ENCODE measurements around the gene MAGEF1.

Gene MAGEF1

DNA sequence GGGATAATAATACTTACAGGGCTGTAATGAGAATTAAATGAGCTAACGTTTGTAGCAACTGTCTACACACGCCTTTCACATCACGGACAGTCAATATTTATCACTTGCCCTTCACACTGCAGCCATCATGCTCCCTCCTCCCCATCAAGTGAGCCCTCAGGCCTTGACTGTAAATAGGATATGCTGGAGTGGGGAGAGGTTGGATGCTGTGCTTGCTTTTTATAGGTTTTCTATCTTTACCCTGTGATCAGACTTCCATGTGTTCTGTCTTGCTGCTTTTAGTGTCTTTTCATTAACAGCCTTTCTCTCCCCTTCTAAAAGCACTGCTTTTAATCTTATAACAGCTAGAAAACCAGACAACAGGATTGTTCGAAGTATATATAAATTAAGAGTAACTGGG lies 12.8 kb upstream of the MAGEF1 start:
- DNase-seq = no peak

DNA sequence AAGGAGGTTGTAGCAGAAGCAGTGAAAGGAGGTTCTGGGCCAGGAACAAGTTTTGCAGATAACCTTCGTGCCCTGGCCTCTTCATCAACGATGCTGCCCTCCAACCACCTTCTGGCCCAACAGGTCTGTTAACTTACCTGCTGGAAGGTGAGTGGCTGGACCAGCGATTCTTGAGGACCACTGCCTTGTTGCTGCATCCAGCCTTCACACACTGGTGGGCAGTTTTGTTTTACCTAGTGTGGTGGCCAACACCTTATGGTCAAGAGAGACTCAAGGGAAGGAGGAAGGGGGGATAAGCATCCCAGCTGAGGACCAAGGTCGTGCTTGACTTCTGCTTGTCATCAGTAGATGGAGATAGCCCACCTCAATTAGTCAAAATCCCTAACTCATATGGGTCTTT lies 7.8 kb upstream of the MAGEF1 start:
- no peak for DNase-seq

DNA sequence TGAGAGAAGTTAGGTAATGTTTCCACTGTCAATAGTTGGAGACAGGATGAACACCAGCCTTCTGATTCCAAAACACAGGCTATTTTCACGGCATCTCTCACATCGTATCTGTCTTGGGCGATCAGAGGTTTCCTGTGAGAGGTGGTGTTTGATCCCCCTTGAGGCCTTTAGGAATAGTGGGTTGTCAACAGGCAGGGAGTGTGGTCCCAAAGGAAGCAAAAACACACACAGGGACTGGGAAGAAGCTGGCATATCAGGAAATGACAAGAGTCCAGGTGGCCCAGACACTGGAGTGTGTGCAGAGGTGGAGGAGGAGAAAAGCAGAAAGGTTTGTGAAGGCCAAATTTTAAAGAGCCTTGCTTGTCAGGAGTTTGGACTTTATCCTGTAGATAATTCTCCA lies 6.6 kb upstream of the MAGEF1 start:
- DNase-seq = no peak

DNA sequence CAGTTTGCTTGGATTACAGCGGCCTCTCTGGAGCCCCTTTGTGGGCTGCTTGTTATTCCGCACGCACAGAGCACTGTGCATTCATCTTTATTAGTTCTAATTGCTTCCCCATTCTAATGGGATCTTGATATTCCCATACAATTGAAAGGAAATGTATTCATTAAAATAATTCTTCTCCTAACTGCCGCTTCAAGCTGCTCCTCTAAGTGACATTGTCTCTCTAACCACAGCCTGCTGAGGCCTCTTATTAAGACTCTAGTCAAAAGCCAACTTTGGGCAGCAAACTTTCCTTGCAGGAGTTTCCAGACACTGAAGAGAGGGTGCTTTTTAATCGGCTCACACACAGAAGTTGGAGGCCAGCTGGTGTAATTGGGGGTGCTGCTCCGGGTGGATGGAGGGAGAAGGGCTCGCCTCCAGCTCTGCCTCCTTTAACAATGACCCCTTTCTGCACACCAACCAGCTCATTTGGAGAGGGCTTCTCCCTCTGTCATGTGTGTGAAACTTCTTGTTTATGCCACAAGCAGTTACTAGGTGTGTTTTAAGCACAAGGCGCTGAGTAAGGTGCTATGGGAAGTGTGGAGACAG lies 5.6 kb upstream of the MAGEF1 start:
- no peak for DNase-seq

DNA sequence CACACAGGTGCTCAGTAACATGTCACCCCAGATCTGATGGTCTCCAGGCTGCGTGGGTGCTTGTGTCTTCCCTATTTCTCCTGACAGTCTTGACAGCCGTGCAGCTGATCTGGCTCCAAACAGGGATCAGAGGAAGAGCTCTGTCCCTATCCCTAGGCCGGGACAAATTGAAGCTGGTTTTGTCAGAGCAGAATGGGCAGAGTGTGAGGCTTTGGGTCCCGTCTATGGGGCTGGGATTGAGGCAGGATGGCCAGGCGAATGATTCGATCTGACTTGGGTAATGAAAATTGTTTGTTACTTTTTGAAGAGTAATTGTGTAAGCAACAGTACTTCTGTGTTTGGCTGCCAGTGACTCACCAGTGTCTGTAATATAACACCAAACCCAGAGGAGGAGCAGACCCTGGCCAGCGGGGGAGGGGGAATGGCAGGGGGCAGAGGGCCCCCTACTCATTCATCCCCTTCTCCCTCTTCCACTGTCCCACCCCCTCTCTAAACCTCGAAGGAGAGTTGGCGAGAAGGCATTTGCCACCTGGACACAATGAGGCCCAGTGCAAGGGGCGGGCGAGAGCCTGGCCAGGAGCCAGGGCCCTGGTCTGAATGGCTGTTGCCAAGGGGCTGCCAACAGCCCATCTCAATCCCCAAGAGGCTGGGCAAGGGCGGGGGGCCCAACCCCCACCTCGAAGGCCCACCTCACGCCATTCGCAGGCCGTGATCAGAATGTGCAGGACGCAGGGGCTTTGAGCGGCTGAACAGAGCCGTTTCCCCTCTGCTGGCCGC lies 4.9 kb upstream of the MAGEF1 start:
- DNase-seq = peak; percentile 21

DNA sequence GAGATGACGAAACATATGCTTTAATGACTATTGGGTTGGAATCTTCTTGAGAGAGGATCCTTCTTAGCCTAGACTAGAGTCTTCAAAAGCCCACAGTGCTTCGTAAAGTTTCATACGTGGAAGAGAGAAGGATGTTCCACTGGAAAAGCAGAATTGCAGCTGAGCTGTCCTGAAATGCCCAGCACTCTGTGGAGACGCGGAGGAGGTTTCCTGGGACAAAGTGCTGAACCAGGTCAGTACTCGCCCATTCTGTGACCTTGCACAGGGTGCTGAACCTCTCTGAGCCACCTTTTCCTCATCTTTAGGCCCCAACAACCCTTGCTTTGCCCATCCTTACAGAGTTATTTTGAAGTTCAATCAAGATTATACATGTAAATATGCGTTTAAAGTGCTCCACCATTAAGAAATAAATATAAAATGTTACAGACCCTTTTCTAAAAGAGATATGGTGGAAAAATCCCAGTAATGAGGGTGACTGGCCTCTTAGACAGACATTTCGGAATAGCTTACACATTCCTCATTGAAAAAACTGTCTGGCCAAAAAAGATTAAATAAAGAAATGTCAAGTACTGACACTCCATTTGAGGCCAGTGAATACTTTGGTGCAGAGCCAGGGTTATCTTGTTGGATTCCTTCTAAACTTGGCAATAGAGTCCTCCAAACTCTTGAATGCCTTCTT lies 4.2 kb upstream of the MAGEF1 start:
- no peak for DNase-seq

DNA sequence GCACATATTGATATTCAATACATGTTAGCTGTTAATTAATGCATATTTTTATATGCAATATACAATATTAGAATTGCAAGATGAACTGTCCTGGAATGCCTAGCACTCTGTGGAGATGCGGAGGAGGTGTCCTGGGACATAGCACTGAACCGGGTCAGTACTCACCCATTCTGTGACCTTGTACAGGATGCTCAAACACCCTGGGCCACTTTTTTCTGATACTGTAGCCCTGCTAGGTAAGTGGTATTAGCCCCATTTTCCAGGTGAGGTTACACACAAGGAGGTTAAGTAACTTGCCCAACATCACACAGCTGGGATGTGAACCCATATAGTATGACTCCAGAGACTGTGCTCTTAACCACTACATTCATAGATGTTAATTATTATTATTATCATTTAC lies 1.7 kb upstream of the MAGEF1 start:
- DNase-seq = no peak

DNA sequence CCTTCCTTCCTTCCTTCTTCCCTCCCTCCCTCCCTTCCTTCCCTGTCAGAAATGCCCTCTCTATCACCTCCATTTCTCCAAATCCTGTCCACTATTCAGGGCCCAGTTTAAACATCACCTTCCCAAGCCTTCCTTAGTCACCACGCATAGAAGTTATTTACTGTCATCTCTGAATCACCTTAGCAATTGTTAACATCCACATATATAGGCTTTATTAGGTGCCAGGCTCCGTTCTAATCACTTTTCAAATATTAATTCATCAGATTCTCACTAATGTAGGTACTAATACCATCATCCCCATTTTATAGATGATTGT lies 1.1 kb upstream of the MAGEF1 start:
- no peak for DNase-seq

DNA sequence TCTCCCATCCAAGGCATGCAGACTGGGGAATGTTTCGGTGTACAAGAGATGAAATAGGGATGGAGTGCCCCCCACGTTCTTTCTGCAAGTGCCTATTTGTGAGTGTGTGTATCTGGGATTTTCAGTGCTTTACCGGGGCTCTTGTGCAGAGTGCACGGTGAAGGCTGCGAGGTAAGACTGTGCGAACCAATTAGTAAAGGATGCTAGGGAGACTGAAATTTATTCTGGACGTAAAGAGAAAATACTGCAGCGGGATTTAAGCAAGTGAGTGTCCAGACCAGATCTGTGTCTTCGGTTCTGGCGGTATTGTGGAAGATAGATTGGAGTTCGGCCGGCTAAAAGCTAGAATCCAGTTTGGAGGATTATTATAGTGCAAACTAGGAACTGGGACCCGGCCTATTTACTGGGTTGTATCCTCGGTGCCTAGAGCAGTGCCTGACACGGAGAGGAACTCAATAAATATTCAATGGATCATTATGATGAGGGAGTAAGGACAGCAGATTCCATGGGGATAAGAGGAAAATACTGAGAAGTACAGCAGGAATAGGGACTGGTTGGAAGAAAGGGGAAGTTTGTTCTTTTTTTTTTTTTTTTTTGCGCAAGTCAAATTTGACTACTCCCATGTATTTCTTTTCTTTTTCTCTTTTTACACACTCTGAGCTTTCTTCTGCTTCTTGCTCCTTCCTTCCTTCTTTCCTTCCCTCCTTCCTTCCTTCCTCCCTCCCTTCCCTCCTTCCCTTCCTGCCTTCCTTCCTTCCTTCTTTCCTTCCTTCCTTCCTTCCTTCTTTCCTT lies 580 bp upstream of the MAGEF1 start:
- DNase-seq = peak; percentile 52

DNA sequence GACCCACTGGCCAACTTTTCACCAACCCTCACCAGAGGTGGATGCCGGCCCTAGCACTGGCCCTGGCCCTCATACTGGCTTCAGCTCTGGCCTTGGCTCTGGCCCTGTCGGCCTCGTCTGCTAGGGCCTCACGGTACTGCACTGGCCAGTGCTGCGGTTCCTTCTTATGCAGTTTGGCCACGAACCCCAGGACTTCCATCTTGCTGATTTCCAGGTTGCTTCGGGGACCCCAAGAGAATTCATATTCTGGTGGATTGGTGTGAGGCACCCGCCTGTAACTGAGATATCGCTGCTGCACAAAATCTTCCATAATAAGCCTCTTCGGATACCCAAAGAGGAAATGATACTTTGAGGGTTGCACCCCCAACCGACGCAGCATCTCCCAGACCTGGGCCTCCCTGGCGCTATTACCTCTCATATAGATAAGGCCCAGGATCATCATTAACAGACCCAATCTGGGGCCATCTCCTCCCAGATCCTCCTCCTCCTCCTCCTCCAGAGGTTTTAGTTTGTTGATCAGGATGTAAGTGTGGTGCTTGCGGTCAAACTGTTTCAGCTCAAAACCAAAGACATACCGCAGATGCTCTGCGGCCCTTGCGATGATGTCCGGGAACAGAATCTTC lies 883 bp downstream of the MAGEF1 start:
- DNase-seq = peak; percentile 95

DNA sequence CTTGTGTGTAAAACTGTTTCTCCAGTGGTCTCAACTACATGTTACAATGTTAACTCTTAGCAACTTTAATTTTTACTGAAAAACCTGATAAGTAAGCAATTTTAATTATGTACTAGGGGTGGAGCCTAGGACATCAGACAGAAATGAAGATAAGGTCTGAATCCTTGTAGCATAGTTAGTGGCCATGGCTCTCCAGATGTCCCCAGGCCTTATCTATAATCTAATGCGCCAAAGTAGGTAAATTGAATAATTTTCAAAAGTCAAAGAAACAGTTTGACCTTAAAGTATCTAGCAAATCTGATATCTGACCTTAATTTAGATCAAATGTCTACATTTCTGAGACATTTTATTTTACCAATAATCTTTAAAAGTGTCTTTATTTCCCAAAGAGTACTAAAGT lies 8.2 kb downstream of the MAGEF1 start:
- DNase-seq = no peak

DNA sequence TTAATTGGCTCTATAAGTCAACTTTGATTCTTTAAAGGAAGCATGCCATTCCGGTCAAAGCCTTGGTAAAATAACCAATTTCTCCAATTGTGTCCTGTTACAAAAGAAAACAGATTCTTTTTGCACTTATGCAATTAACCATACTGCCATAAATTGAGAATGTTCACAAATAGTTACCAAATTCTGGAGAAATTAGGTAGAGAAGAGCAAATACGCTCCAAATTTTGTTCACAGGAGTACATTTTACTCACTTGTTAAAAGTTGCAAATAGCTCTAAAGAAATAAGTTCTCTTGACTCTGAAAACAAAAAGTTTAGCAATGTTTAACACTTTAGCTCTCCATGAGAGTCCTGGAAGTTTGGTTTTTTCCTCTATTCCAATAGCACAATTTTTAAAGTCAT lies 11.1 kb downstream of the MAGEF1 start:
- DNase-seq = peak; percentile 28

DNA sequence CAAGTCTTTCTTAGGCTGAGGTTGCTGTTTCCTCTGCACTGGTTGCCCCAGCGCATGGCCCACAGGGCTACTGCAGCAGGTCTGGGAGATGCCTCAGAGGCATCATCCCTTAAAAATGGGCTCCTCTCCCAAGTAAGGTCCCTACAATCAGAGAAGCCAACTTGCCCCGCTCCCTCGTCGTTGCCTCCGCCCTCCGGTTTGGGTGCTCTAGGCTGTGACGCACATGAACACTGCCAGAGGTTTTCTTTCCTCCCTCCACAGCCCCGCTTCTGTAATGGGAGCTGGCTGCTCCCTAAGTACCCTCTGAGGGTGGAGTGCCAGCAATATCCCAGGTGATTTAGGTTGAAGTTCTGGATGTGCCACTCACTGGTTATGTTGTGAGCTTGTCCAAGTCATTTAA lies 14.0 kb downstream of the MAGEF1 start:
- DNase-seq = no peak

DNA sequence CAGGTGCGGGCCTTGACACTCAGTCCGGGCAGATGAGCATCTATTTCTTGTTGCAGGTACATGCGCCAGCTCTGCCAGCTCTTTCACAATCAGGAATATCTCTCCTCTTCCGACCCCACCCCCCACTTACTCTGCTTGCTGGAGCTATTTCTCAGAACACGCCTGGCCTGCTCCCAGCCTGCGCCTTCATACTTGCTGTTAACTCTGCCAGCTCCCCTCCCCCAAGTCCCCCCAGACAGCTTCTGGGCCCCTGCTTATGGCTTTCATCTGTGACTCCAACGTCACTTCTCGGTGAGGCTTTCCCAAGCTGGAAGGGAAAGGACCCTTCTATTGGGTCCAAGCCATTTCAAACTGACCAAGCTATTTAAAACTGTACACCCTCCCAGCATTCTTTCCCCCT lies 15.2 kb downstream of the MAGEF1 start:
- no peak for DNase-seq

DNA sequence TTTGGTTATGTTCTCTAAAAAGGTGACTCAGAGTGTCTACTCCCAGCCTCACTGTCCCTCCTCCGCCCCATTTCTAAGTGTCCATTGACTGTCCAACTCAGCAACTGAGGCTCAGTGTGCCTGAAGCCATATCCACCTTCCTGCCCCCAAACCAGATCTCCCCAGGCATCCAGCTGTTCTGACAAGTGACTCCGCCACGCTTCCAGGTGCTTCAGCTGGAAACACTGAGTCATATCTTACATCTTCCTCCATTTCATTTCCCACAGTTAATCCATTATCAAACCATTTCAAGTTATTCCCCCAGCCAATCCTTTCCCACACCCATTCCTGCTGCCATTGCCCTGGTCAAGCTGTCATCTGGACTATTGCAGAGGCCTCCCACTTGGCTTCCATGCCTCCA lies 17.1 kb downstream of the MAGEF1 start:
- no peak for DNase-seq

DNA sequence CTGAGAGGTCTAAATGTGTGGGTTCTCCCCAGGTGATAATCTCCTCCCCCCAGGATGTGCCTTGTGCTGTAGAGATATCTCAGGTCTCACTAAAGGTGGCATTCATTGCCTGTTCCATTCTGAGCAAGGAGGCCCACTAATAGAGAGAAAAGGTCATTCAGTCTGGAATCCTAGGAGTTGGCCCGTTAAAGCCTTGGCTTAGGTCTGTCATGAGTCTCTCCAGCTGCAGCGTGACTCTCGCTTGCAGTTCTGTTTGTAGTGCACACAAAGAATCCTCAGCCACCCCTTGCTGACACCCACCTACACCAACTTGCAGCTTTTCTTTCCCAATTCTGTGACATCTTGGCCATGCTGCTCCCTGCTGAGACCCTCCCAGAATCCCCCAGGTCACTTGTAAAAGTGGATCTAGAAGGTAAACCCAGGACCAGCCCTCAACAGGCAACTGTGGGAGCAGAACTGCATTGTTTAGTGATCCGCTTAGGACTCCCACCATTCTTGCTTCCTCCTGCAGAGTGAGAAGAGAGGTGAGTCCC lies 17.7 kb downstream of the MAGEF1 start:
- DNase-seq = no peak

DNA sequence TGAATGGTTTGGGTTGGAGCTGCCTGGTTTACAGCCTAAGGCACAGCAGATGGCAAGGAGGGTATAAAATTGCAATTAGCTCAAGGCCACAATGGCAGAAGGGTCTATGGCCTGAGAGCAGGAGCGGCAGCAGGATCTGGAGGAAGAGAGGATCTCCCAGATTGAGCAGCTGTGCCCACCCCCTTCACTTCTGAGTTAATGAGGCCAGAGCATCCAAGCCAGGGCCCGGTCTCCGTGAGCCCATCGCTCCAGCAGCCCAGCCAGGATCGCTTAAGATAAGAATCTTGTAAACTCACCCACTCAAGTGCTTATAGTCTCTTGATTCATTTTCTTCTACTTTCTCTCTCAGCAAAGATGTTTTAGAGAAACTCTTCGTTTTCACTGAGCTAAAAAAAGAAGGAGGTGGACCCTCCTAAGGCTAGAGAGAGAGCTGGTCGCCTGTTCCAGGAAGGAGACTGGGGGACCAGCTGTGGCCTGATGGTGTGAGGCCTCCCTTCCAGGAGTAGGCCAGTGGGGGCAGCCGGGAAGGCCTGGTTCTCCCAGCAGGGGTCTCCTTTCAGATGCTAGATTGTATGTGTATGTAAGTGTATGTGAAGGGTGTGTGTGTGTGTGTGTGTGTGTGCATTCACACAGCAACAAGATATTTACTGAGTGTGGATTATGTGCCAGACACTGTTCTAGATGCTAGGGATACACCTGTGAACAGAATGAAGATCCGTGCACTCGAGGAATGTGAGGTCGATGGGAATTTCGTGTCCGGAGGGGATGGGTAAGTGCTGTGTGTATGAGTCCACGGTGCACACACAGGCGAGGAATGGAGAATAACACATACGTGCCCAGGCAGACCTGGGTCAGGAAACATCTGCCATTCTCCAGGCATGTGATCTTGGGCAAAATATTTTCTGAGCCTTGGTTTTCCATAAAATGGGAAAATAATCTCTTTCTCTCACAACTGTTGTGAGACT lies 18.6 kb downstream of the MAGEF1 start:
- no peak for DNase-seq

DNA sequence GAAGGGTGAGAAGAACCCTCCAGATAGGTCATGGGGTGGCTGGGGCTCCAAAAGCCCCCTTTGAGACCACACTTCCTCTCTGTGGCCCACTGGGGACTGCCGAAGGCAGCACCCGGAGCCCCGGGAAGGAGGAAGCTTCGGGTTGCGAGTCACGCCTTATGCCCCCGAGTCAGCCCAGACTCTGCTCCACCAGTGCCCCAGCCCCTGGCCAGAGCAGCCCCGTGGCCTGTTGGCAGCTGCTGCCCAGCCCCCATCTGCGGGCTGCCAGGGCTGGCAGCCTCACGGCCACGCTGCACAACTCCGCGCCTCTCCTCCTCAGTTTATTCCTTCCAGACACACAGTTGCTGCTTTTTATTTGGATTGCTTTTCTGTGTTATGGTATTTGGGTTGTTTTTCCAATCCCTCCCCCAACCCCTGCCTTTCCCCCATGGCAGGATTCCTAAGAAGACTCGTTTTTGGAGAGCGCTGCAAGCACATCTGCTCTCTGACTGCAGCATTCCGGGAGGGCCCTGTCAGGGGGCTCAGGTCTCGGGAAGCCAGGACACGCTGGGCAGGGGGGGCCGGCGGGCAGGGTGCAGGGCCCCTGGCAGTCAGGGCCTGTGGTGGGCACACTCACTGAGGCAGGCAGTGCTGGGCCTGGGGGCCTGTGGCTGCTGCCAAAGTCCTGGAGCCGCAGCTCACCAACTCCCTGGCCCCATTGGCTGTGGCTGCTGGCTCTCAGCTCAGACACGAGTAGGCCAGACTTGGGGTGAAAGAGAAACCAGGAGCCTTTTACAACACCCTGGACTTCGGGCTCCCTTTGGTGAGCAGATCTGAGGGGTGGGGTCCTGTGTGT lies 20.2 kb downstream of the MAGEF1 start:
- DNase-seq = peak; percentile 65

DNA sequence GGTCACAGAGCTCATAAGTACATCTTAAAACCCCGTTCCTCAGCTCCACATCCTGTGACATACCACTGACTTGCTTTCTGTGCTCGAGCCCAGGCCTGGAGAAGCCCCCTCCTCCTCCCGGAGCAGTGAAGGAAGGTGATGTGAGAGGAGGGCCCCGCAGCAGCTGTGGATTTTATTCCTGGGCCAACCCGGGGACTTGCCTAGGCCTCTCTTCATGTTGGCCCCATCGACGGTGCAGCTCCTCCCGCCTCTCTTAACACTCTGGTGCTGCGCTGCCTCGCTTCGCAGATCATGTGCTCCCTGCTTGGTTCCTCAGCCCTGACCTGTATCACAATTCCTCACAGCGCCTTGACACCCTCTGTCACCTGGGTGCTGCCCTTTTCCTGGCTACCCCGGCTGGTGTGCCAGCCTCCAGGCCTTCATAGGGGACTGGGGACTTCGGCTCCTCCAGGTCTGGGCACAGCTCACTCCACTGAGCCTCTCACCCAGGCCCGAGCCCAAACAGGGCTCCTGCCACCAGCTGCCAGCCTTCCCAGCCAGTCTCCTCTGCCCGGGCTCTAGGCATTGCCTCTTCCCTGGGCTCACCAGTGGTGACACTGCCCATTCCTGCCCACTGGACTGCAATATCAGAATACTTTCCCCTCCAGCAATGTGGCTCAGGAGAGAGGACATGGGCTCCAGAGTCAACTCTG lies 21.5 kb downstream of the MAGEF1 start:
- DNase-seq = no peak

DNA sequence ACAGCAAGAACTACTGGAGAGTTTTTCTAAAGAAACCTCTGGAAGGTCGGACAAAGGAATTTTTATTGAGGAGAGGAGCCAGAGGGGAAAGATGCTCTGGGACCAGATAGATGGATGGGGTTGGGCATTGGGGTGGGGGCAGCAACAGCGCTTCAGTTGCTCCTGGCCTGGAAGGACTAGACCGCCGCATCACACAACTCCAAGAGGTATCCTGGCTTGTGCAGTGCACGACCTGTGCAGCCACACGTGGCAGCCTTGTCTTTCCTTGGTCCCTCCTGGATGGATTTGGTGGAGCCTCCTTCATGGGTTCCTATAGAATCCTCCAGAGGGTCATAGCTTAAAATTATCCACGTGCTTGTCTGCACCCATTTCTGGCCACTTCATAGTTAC lies 23.0 kb downstream of the MAGEF1 start:
- DNase-seq = no peak

All from MV-4-11 (cell line).